GM19099 (cell line): ENCODE measurements around the gene PRR23A.

Experiments used
- POLR2A ChIP-seq: IDR thresholded peaks from 3 replicates; pipeline ENCODE4 v1.6.1; 2011; ENCODE audit warnings: low read depth; ENCODE audit not compliant: insufficient read length; ENCODE audit errors: extremely low read depth

The PRR23A gene

GRCh38 chr3:138987181-138987580 lies 18.9 kb downstream of the PRR23A start:
- TF ChIP-seq POLR2A: no peak

- no peak for TF ChIP-seq POLR2A
These were observed 20.1 kb downstream of the PRR23A start for GRCh38 chr3:138985932-138986331.

- no peak for TF ChIP-seq POLR2A
These were observed 21.3 kb downstream of the PRR23A start for GRCh38 chr3:138984816-138985215.

- TF ChIP-seq POLR2A: no peak
These were observed 30.0 kb downstream of the PRR23A start for GRCh38 chr3:138976047-138976446.

- TF ChIP-seq POLR2A: no peak
These were observed 30.7 kb downstream of the PRR23A start for GRCh38 chr3:138975351-138975750.

GRCh38 chr3:138974462-138974861 lies 31.6 kb downstream of the PRR23A start:
- TF ChIP-seq POLR2A: no peak

GRCh38 chr3:138972941-138973340 lies 33.1 kb downstream of the PRR23A start:
- TF ChIP-seq POLR2A: no peak

- no peak for TF ChIP-seq POLR2A
These were observed 34.2 kb downstream of the PRR23A start for GRCh38 chr3:138971766-138972320.

- no peak for TF ChIP-seq POLR2A
These were observed 41.1 kb downstream of the PRR23A start for GRCh38 chr3:138964923-138965322.

GRCh38 chr3:138964264-138964663 lies 41.8 kb downstream of the PRR23A start:
- no peak for TF ChIP-seq POLR2A

GRCh38 chr3:138962854-138963560 lies 43.1 kb downstream of the PRR23A start:
- TF ChIP-seq POLR2A: no peak

GRCh38 chr3:138960417-138960852 lies 45.6 kb downstream of the PRR23A start:
- no peak for TF ChIP-seq POLR2A
